Eye (tissue), 1 donor: ENCODE measurements around the gene RC3H1.
"Not testable (repeated sequence)": the region's sequence is repeated elsewhere in the genome, so short reads cannot be mapped to it uniquely, and the experiment has no call there.

ENCODE experiments used
- DNase-seq: peaks from one replicate; pipeline ENCODE4 v3.0.0-alpha.2; 2015

RC3H1 gene

DNA sequence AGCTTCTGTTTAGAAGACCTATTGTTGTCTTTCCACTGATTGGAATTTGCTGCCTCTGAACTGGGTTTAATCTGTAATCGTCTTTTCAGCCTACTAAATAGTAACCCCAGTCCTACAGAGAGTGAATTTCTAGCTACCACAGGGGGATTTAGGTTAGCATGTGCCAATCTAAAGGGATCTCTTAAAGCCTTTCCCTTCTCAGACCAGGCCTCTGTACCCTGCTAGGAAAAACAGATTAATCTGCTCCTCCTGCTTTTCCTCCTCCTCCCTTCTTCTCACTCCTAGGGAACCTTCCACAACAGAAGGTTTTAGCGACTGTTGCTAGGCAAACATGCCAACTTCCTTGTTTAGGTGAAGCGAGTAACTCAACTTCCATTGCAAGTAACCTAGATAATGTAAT lies 1.3 kb upstream of the RC3H1 start:
- peak; percentile 75 for DNase-seq

DNA sequence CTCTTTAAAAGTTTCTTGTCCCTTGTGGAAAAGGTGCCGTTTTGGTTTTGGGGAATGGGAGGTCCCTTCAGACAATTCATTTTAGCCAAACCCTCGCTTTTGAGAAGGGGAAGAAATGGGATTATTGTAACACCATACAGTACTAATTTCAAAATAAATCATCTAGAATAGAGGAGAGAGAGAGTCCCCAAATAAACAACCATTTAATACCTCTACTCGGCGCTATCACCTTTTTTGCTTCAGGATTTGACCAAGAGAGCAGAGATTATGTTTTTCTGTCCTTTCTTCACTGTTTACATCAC lies 770 bp upstream of the RC3H1 start:
- no peak for DNase-seq

DNA sequence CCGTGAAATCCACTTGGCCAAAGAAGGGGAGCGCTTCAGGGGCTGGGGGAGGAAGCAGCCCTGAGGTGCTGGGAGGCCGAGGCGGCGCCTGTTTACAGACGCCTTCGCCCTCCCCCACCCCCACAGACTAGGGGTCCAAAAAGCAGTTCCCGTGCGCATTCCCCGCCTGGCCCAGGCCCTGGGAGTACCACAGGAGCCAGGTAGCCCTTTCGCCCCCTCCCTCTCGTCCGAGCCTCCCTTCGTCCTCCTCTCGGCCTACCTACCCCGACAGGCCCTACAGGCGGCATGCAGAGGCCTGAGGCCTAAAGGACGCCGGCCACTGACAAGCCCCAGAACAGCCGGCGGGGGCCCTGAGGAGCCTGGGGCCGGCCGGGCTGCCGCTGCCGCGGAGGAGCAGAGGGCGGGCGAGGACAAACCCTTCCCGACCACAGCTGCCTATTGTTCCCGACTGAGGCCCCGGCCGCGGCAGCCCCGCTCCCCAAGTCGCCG lies 522 bp downstream of the RC3H1 start:
- DNase-seq: peak; percentile 83

DNA sequence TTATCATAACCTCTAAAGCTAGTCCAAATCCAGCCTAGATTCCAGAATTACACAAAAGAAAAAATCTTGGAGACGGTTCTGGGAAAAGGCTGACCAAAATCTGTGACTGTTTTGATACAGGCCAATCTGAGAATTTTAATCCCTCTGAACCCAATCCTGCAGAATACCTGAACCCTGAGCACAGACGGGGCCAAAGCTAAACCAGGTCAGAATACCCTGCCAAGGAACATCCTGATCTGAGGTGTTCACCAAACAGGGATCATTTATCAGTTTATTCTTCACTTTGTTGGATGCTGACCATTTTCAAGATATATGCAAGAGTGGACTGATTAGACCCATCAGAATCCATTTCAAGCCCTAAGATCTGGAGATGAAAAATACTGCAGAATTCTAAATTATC lies 3.6 kb downstream of the RC3H1 start:
- DNase-seq: no peak

DNA sequence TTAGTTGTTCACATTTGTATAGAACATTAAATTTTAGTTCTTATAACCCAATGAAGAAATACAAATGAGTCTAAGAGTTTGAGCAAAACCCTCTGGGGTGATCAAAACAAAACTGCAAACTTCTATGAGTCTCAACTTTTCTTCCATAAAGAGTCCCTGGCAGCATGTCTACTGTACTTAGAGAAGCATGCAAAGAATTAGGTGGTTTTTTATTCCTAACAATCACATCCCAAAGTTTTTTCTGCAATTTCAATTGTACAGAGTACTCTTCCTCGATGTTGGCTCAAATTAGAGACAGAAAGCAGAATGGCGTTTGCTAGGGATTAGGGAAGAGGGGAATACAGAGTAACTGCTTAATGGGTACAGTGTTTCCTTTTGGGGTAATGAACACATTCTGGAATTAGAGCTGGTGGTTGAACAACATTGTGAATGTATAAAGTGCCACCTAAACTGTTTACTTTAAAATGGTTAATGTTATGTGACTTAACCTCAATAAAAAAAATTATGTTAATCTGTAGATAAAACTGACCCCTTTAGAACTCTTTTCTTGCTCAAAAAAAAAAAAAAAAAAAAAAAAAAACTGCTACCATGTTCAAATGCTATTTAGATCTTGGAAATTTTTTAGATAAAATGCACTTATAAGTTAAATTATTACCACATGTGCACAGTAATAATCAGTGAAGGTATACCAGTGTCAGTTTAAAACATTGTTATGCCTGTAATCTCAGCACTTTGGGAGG lies 4.8 kb downstream of the RC3H1 start:
- DNase-seq: peak; percentile 14

DNA sequence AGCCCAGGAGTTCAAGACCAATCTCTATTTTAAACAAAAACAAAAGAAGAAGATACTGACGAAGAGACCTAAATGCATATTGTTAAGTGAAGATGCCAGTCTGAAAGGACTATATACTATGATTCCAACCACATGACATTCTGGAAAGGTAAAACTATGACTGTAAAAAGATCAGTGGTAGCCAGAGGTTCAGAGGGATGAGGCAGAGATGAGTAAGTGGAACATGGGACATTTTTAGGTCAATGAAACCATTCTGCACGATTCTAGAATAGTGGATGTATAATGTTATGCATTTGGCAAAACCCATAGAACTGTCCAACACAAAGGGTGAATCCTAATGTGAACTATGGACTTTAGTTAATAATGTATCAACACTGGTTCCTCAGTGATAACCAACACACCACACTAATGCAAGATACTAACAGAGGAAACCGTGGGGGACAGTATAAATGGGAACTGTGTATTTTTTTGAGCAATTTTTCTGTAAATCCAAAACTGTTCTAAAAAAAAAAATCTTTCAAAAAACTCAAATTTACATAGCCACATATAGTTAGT lies 8.2 kb downstream of the RC3H1 start:
- no peak for DNase-seq

DNA sequence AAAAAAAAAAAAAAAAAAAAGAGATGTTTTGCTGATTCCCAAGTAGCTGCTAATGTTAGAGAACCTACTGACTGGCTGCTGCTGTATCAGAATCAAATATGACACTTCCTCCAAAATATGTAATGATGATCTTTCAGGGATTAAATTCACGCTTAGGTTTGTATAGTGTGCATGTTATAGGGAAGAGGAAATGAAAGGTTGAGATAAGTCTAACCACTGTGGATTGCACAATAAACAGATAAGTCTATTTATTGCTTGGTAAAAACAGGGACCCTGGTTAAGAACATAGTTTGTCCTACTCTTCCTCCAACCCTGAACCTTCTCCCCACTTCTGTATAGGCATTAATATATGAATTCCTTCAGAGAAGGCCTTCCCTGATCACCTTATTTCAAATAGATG lies 13.2 kb downstream of the RC3H1 start:
- DNase-seq: no peak

DNA sequence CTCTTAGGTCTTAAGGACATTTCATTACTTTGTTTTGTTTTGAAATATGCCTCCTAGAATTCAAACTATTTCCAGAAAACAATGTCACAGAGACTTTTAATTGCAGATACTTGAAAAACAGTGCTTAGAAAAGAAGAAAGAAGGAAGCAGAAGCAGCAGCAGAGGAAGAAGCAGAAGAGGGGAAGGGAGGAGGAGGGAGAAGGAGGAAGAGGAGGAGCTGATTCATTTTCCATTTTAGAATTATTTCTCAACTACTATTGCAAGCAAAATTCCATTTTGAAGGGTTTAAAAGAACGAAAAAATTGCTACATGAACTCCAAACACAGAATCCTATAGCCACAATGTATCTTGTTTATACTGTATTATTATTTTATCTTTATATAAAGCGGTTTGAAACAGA lies 13.9 kb downstream of the RC3H1 start:
- DNase-seq: no peak

DNA sequence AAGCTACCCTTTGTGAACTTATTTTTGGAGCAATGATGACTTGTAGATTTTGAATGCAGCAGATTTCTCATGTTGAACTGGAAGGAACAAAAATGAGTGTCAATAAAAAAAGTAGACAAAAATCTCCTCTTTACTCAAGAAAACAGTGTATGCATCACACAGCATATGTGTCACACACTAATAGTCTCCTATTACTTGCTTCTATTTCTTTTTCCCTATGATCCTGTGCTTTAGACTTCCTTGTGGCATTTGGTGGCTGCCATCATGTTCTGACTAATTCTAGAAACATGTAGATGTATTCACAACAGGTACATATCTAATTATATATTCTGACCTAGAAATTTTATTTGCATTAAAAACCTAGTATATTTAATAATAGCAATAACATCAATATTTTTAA lies 14.3 kb downstream of the RC3H1 start:
- DNase-seq: no peak

DNA sequence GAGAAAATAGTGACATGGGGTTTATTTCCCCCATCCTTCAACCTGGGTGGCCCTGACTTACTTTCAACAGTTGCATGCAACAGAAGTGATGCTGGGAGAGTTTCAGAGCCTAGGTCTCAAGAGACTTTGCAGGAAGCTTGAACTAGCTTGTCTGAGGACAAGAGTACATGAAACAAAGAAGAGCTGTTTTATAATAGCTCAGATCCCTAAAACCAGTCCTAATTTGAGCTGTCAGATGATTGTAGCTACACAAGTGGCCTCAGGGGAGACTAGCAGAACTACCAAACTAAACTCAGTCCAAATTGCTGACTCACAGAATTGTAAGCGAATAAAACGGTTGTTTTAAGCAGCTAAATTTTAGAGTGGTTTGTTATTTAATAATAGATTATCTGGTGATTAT lies 17.1 kb downstream of the RC3H1 start:
- DNase-seq: peak; percentile 59

DNA sequence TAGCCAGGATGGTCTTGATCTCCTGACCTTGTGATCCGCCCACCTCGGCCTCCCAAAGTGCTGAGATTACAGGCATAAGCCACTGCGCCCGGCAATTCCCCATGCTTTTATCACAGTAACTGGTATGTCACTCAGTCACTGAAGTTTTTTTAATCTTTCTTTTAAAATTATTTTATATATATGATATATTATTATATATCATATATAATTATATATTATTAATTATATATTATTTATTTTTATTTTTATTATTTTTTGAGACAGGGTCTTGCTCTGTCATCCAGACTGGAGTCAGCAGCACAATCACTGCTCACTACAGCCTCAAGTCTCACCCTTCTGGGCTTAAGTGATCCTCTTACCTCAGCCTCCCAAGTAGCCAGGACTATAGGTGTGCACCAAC lies 18.3 kb downstream of the RC3H1 start:
- DNase-seq: no peak

DNA sequence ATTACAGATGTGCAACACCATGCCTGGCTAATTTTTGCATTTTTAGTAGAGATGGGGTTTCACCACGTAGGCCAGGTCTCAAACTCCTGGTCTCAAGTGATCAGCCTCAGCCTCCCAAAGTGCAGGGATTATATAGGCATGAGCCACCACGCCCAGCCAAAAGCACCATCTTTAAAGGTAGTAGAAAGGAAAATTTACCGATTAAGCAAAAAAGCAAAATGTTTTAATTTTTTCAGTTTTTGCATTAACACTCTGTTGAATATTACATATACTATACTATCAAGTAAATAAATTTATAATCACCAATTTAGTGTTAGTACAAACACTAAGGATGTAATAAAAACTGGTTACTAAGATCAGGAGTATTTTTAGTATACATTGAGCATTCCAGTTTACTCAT lies 20.6 kb downstream of the RC3H1 start:
- DNase-seq: no peak

DNA sequence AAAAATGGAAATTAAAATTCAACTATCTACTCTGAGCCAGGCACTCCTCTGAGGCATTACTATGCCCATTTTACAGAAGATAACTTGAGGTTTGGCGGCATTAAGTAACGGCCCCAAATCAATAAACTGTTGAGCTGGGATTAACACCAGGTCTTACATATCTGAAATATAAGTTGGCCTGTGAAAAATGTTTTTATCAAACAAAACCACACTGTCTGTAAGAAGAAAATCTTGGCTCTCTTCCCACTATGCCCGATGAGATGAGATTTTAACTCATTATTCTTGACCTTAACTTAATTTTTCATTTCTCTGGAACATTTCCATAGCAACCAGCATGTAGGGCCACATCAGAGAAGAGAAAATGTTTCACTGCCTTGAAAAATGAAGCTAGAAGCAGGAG lies 21.8 kb downstream of the RC3H1 start:
- DNase-seq: peak; percentile 15

DNA sequence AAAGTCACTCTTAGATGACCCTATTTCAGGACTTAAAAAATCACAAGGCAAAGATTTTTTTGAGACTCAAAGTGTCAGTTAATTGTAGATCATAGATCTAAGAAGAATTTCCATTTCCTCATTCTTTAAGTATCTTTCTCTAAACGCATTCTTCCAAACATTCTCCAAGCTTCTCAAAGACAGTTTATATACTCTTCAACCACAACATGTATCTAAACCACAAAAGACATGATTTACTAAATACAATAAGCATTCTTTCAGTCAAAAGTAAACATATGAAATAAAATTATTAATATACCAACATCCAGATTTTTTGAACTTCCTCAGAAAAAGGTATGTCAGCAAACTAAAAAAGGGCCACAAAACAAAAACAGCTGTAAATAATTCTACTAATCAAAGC lies 24.4 kb downstream of the RC3H1 start:
- DNase-seq: no peak

DNA sequence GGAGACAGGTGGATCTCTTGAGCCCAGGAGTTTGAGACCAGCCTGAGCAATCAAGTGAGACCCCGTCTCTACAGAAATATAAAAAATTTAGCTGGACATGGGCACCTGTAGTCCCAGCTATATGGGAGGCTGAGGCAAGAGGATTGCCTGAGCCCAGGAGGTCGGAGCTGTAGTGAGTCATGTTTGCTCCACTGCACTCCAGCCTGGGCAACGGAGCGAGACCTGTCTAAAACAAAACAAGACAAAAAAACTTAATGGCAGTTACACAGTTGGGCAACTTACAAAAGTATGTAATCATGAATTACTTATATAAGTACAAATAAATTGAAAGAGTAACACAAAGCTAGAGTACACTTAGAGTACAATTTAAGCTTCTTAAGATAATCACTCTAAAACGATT lies 25.2 kb downstream of the RC3H1 start:
- no peak for DNase-seq

DNA sequence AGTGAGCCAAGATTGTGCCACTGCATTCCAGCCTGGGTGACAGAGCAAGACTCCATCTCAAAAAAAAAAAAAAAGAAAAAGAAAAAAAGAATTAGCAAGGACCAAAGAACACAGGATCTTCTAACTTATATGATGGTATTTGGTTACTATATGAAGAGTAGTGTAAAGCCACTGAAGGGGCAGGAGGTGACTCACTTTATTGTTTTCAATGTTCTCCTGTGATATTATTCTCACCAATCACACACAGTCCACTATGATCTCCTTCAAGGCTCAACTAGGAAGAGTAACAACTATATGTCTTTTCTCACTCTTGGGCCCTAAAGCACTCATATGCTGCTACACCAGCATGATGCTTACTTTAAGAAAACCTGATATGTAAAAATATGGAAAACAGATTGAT lies 26.7 kb downstream of the RC3H1 start:
- DNase-seq: no peak

DNA sequence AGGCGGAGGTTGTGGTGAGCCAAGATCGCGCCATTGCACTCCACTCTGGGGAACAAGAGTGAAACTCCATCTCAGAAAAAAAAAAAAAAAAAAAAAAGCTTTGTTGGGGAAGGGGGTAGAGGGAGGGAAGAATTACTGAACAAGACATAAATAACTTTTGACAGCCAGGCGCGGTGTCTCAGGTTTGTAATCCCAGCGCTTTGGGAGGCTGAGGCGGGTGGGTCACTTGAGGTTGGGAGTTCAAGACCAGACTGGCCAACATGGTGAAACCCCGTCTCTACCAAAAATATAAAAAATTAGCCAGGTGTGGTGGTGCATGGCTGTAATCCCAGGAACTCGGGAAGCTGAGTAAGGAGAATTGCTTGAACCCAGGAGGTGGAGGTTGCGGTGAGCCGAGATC lies 28.2 kb downstream of the RC3H1 start:
- DNase-seq: not testable (repeated sequence)

DNA sequence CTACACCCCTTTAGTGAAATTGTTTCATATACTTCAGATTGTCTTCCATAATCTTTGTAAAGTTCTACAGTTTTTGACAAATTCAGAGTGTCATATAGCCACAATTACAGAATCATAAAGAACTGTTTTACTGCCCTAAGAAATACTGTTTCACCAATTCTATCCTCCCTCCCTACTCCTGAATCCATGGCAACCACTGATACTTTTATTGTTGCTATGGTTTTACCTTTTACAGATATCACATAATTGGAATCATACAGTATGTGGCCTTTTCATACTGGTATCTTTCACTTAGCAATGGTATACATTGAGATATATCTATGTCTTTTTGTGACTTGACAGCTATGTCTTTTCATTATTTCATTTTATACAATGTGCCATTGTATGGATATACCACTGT lies 34.1 kb downstream of the RC3H1 start:
- no peak for DNase-seq

DNA sequence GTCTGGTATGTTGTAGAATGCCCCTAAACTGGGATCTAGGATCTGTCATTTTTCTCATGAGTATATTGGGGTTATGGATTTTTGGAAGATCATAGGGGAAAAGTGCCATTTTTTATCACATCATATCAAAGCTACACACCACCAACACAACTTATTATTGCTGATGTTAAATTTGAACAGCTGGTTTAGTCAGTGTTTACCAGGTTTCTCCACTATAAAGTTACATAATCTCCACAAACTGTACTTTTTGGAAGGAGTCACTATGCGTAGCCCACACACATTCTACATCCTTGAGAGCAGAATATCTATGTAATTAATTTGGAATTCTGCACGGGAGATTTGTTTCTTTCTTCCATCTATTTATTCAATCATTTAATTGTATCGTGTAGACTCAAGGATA lies 35.2 kb downstream of the RC3H1 start:
- DNase-seq: no peak

DNA sequence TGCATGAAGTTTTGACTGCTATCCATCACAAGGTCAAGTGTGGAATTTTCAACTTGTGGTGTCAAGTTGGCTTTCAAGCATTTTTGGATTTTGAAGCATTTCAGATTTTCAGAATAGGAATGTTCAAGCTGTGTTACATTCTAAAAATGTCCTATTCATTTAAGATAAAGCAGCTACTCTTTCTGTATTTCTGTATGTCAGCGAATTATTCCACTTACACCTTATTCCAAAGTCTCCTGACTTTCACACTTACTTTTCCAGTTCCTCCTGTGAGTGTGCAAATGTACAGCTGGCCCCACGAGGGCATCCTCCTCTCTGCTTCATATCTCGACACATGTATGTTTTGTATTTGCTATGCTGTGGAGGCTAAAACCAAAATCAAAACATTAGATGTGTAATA lies 51.9 kb downstream of the RC3H1 start:
- no peak for DNase-seq

DNA sequence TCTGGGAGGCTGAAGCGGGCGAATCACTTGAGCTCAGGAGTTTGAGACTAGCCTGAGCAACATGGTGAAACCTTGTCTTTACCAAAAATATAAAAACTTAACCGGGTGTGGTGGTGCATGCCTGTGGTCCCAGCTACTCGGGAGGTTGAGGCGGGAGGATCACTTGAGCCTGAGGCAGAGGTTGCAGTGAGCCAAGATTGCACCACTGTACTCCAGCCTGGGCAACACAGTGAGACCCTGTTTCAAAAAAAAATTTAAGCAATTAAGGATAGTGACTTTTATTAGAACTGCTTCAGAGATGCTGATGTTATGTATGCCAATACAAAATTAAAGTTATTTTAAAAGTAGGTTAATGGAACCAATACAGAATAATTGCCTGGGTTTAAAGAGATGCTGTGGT lies 56.3 kb downstream of the RC3H1 start:
- DNase-seq: not testable (repeated sequence)

DNA sequence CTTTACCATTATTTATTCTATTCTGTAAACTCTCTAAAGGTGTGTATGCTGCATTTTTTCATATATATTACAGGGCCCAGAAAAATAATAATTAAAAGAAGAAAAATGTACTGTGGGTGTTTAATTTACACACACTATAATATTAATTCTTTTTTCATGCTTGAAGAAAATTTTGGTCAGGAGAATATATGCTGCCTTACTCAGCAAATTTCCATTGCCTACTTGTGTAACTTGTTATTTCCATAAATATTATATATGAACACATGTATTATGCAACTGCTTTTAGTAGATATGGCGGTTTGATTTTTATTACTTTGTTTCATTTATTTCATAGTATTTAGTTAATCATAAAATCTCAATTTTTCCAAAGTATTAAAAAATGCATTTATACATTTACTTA lies 58.7 kb downstream of the RC3H1 start:
- DNase-seq: no peak

DNA sequence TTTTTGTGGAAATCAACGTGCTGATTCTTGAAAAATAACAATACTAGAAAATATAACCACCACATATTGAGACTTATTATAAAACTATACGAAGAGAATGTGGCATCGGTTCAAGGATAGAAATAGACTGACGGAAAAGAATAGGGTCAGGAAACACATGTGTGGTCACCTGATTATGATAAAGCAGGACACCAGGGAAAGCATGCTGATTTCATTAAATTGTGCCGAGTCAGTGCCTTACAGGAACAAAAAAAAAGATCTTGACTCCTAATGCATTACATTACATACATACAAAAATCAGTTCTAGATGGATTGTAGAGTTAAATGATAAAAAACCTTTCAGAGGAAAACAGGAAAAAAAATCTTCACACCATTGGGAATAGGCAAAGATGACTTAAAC lies 61.5 kb downstream of the RC3H1 start:
- no peak for DNase-seq

DNA sequence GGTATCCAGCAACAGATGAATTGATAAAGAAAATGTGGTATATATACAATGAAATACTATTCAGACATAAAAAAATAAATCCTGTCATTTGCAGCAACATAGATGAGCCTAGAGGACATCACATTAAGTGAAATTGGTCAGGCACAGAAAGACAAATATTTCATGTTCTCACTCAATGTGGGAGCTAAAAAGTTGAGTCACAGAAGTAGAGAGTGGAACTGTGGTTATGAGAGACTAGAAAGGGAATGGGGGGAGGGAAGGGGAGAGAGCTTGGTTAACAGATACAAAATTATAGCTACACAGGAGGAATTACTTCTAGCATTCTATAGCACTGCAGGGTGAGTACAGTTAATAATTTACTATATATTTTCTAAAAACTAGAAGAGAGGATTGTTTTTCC lies 68.0 kb downstream of the RC3H1 start:
- no peak for DNase-seq

DNA sequence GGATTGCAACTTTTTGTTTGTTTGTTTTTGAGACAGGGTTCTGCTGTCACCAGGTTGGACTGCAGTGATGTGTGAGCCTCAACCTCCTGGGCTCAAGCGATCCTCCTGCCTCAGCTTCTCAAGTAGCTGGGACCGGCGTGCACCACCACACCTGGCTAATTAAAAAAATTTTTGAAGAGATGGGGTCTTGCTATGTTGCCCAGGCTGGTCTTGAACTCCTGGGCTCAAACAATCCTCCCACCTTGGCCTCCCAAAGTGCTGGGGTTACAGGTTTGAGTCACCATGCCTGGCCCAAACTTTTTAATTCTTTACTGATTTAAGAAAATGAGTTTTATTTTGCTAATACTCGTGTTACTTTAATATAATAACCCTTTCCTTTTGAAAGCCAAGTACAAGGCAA lies 73.6 kb downstream of the RC3H1 start:
- no peak for DNase-seq
